HG02571 (cell line): ENCODE data around the gene CCT6B.

Experiments
- ATAC-seq: cut with Tn5 transposase; IDR thresholded peaks from one replicate; pipeline ENCODE4 v1.9.1; 2021; ENCODE audit warnings: mild to moderate bottlenecking, moderate library complexity; ENCODE audit not compliant: unreplicated experiment

The CCT6B gene

GRCh38 chr17:34892461-34893249 is 68.6 kb downstream of the CCT6B start:
- no peak for ATAC-seq

DNA sequence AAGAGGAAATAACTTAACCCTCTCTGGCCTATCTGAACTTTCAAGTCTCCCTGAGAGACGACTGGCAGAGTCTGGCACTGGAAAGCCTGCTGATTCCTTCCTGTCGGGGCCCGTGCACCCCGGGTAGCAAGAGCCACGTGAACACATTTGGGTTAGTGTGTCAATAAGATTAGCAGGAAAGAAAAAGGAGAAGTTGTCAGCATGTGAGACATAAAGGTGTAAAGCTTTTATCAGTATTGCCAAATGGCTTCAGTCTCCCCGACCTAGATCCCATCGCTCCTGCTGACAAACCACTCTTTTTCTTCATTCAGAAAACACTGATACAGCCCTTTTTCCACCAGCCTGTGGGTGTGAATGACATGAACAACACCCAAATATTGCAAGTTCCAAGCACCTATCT is 74.4 kb downstream of the CCT6B start:
- no peak for ATAC-seq

DNA sequence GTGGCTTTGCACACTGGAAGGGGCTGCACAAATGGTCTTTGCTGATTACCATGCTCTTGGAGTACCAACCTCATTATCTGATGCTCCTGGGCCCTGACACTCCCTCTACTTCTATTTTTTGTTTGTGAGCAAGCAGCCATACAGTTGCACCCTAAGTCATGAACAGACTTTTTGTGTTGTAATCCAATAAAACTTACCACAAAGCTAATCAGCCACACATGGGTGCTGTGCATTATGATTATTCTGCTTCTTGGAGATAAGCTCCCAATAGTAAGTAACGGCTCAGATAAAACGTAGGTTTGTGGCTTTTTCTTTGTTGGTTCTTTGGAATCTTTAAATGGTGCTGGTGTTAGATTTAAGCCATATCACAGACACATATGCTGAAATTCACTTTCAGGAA is 76.2 kb downstream of the CCT6B start:
- ATAC-seq: no peak

GRCh38 chr17:34884597-34884996 is 76.7 kb downstream of the CCT6B start:
- no peak for ATAC-seq

GRCh38 chr17:34883106-34884000 is 77.9 kb downstream of the CCT6B start:
- no peak for ATAC-seq

GRCh38 chr17:34879146-34879545 is 82.1 kb downstream of the CCT6B start:
- no peak for ATAC-seq
